AG08395 (cell line): ENCODE measurements around the gene ZNF385A.
A peak's percentile ranks its signal among the peaks of the same experiment; 100 is the strongest.

ENCODE experiments used
- DNase-seq: peaks from one replicate; pipeline ENCODE4 v3.0.0; 2012; ENCODE audit warnings: mixed read lengths, low spot score

Gene ZNF385A

GRCh38 chr12:54324617-54325441 lies 59.7 kb downstream of the ZNF385A start, which contains the start of gene COPZ1:
TSS of gene COPZ1 (plus strand) at chr12:54325131. CDS start at chr12:54325164, 33 bp downstream.
- DNase-seq: peak; percentile 98

GRCh38 chr12:54321363-54321762 lies 63.2 kb downstream of the ZNF385A start:
- no peak for DNase-seq
